IMR-90 (cell line): ENCODE results near the gene SLC12A6. TPM values are rescaled to one million over a fixed set of nuclear protein-coding genes. Genes with fewer than 3 reads are reported as not detected.

Experiments used
- ATAC-seq: fragments of 200-7000 bp; cut with Tn5 transposase; 2 replicates; pipeline ENCODE4 v1.9.1; 2020; ENCODE audit warnings: low read depth, mild to moderate bottlenecking, moderate library complexity
- BruUV-seq: library from RNA; stranded (reverse); fragments of 400-500 nt; replicated peaks from 2 replicates; lab custom pipeline; 2021; lab: Mats Ljungman, UMichigan
- CTCF ChIA-PET: fragments of 300-600 bp; formaldehyde crosslinking; extraction: SDS; loops from one replicate; lab custom pipeline; 2021; ENCODE audit warnings: antibody characterized with exemption; lab: Yijun Ruan, JAX
- POLR2A ChIA-PET: fragments of 300-600 bp; sonication (Branson Sonifier 250); formaldehyde crosslinking; loops from one replicate; lab custom pipeline; 2022; ENCODE audit warnings: antibody characterized with exemption; ENCODE audit not compliant: unreplicated experiment; lab: Charles Lee
- DNase-seq: peaks from one replicate; pipeline ENCODE4 v3.0.0; 2013
- H2AFZ ChIP-seq: replicated peaks from 2 replicates; pipeline ENCODE3; 2013; ENCODE audit warnings: low read length, mild to moderate bottlenecking; ENCODE audit not compliant: poor library complexity
- H2AK5ac ChIP-seq: 2 replicates; pipeline ENCODE4 v1.6.1; 2013; ENCODE audit warnings: low read depth, low read length, inconsistent platforms
- H2AK9ac ChIP-seq: replicated peaks from 2 replicates; pipeline ENCODE3; 2013; ENCODE audit warnings: mild to moderate bottlenecking, low read depth, low read length, moderate library complexity; ENCODE audit not compliant: poor library complexity
- H2BK120ac ChIP-seq: 2 replicates; pipeline ENCODE4 v1.6.1; 2013; ENCODE audit warnings: low read depth, low read length, inconsistent platforms
- H2BK15ac ChIP-seq: 3 replicates; pipeline ENCODE4 v1.6.1; 2013; ENCODE audit warnings: low read depth, low read length, inconsistent platforms
- H2BK20ac ChIP-seq: 2 replicates; pipeline ENCODE4 v1.6.1; 2013; ENCODE audit warnings: low read depth, mild to moderate bottlenecking, inconsistent platforms, low read length, moderate library complexity
- H2BK5ac ChIP-seq: 2 replicates; pipeline ENCODE4 v1.6.1; 2013; ENCODE audit warnings: mild to moderate bottlenecking, low read depth, low read length, inconsistent platforms; ENCODE audit not compliant: poor library complexity, severe bottlenecking
- H3K14ac ChIP-seq: replicated peaks from 2 replicates; pipeline ENCODE4 v1.6.1; 2013; ENCODE audit warnings: low read depth, low read length, inconsistent platforms
- H3K18ac ChIP-seq: 2 replicates; pipeline ENCODE4 v1.6.1; 2013; ENCODE audit warnings: low read depth, low read length, control low read depth
- H3K23ac ChIP-seq: 2 replicates; pipeline ENCODE4 v1.6.1; 2013; ENCODE audit warnings: low read depth, low read length, inconsistent platforms
- H3K27ac ChIP-seq: 2 replicates; pipeline ENCODE4 v1.5.1; 2013; ENCODE audit warnings: mild to moderate bottlenecking, control low read depth, low read length; ENCODE audit not compliant: insufficient read depth
- H3K27me3 ChIP-seq: 2 replicates; pipeline ENCODE4 v1.6.1; 2013; ENCODE audit warnings: low read length; ENCODE audit not compliant: control insufficient read depth, insufficient read depth
- H3K36me3 ChIP-seq: 2 replicates; pipeline ENCODE4 v1.6.1; 2013; ENCODE audit warnings: low read length, mixed read lengths; ENCODE audit not compliant: control insufficient read depth, insufficient read depth
- H3K4ac ChIP-seq: 2 replicates; pipeline ENCODE4 v1.6.1; 2013; ENCODE audit warnings: low read depth, low read length, inconsistent platforms
- H3K4me1 ChIP-seq: 2 replicates; pipeline ENCODE4 v1.6.1; 2013; ENCODE audit warnings: low read length, mixed read lengths; ENCODE audit not compliant: control insufficient read depth, insufficient read depth
- H3K4me2 ChIP-seq: 2 replicates; pipeline ENCODE4 v1.6.1; 2013; ENCODE audit warnings: low read depth, mild to moderate bottlenecking, control low read depth, low read length, moderate library complexity
- H3K4me3 ChIP-seq: 2 replicates; pipeline ENCODE4 v1.5.1; 2013; ENCODE audit warnings: low read depth, mild to moderate bottlenecking, control low read depth, low read length, moderate library complexity; ENCODE audit not compliant: insufficient read depth
- H3K56ac ChIP-seq: 2 replicates; pipeline ENCODE4 v1.6.1; 2013; ENCODE audit warnings: low read length, inconsistent platforms; ENCODE audit not compliant: insufficient read depth; ENCODE audit errors: extremely low read depth
- H3K79me1 ChIP-seq, 2 experiments: 2 replicates each; pipeline ENCODE4 v1.6.1; 2013; ENCODE audit warnings: low read length in 2 of 2, inconsistent platforms in 1 of 2, low read depth in 1 of 2
- H3K9ac ChIP-seq: 2 replicates; pipeline ENCODE4 v1.6.1; 2013; ENCODE audit warnings: low read depth, low read length, control low read depth
- H3K9me1 ChIP-seq: 2 replicates; pipeline ENCODE4 v1.6.1; 2013; ENCODE audit warnings: low read length, inconsistent platforms; ENCODE audit not compliant: insufficient read depth
- H3K9me3 ChIP-seq: 2 replicates; pipeline ENCODE4 v1.6.1; 2013; ENCODE audit warnings: low read length; ENCODE audit not compliant: control insufficient read depth, insufficient read depth
- H4K20me1 ChIP-seq: 2 replicates; pipeline ENCODE4 v1.6.1; 2013; ENCODE audit warnings: low read length, inconsistent platforms; ENCODE audit not compliant: insufficient read depth
- H4K5ac ChIP-seq: 2 replicates; pipeline ENCODE4 v1.6.1; 2013; ENCODE audit warnings: mild to moderate bottlenecking, low read depth, low read length, control low read depth
- H4K8ac ChIP-seq, 2 experiments: 2 replicates each; pipeline ENCODE4 v1.6.1; 2013; ENCODE audit warnings: low read depth in 2 of 2, low read length in 2 of 2, control low read depth in 1 of 2, inconsistent platforms in 1 of 2
- H4K91ac ChIP-seq: 2 replicates; pipeline ENCODE4 v1.6.1; 2013; ENCODE audit warnings: low read depth, low read length, inconsistent platforms; ENCODE audit not compliant: insufficient read depth
- CEBPB ChIP-seq: IDR thresholded peaks from 2 replicates; pipeline ENCODE4 v1.6.1; 2012; ENCODE audit warnings: low read depth, low read length, improper control_type of control experiment
- CHD1 ChIP-seq: IDR thresholded peaks from 2 replicates; pipeline ENCODE4 v1.6.1; 2012; ENCODE audit warnings: low read depth, low read length, improper control_type of control experiment
- NFE2L2 ChIP-seq: fragments of 150-350 bp; IDR thresholded peaks from 2 replicates; pipeline ENCODE4 v1.6.1; 2016; ENCODE audit warnings: low read depth, mild to moderate bottlenecking, low read length
- POLR2A ChIP-seq: IDR thresholded peaks from 2 replicates; pipeline ENCODE4 v1.6.1; 2012; ENCODE audit warnings: mild to moderate bottlenecking, low read depth, low read length
- RFX5 ChIP-seq: IDR thresholded peaks from 2 replicates; pipeline ENCODE4 v1.8.0; 2012; ENCODE audit warnings: low read depth, mild to moderate bottlenecking, low read length, moderate library complexity
- WGBS, 2 experiments: methylation state at CpG; one replicate each; pipeline versions ENCODE4 v1.1.5 to v1.1.7; 2013; ENCODE audit warnings: missing lambda C conversion rate in 2 of 2; ENCODE audit not compliant: insufficient read length in 1 of 2; ENCODE audit errors: extremely low coverage in 2 of 2; 5-methylcytosine and 5-hydroxymethylcytosine counted together
- dilution Hi-C: fragments of 300-500 bp; cut with HindIII; formaldehyde crosslinking; loops from one replicate; pipeline ENCODE4 v1.14.3; 2018; ENCODE audit warnings: low sequenced_read_pairs; ENCODE audit not compliant: unreplicated experiment
- in situ Hi-C: fragments of 300-500 bp; cut with MboI; formaldehyde crosslinking; loops from 3 replicates; pipeline ENCODE4 v1.14.3; 2019; ENCODE audit warnings: low sequenced_read_pairs, inconsistent platforms, mixed read lengths
- intact Hi-C: fragments of 100-400 bp; cut with micrococcal nuclease; formaldehyde crosslinking; loops from 2 replicates; pipeline ENCODE4 v1.10.0; 2022
- polyA plus RNA-seq, 3 experiments: library from polyadenylated mRNA; depleted of rRNA; stranded (reverse); fragments of >200 nt; gene quantifications; 2 replicates each; pipeline ENCODE4 v1.2.3, GENCODE V29; 2012; ENCODE audit warnings: low replicate concordance in 1 of 3
- total RNA-seq: library from RNA; depleted of rRNA; stranded (reverse); fragments of >200 nt; gene quantifications from 2 replicates; pipeline ENCODE4 v1.2.3, GENCODE V29; 2012
- TF ChIP-seq, protein P1 (sequence below): conservative IDR thresholded peaks from 2 replicates; pipeline ENCODE4 v1.5.1; 2012; ENCODE audit warnings: mild to moderate bottlenecking, low read depth, low read length, improper control_type of control experiment
- TF ChIP-seq, protein P2 (sequence below): fragments of 150-350 bp; IDR thresholded peaks from 2 replicates; pipeline ENCODE4 v1.6.1; 2017; ENCODE audit warnings: mild to moderate bottlenecking, antibody characterized with exemption, low read length, low read depth
- TF ChIP-seq, protein P3 (sequence below): fragments of 150-350 bp; IDR thresholded peaks from 2 replicates; pipeline ENCODE4 v1.6.1; 2016; ENCODE audit warnings: low read depth, mild to moderate bottlenecking, low read length, moderate library complexity, borderline replicate concordance

Gene SLC12A6
- total and polyA plus RNA-seq, 2 of the 4 experiments (the other 2 are of a cell fraction): 7.7 to 10.2 TPM

DNA sequence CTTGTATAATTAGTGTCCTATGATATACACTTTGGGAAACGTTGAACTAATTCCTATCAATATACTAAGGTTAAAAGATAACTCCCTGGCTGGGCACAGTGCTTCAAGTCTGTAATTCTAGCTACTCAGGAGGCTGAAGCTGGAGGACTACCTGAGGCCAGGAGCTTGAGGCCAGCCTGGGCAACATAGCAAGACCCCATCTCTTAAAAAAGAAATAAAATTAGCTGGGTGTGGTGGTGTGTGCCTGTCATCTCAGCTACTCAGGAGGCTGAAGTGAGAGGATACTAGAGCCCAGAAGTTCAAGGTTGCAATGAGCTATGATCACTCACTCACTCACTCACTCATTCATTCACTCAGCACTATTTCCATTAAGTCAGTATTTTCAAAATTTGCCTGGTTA is 55.2 kb downstream of the SLC12A6 start:
- no peaks in the 10 kb centered on the region for H4K20me1 ChIP-seq
- no peak overlapping the region for H3K14ac ChIP-seq
- no peak overlapping the region for H3K23ac ChIP-seq
- no TSS peak for BruUV-seq
- H3K36me3 ChIP-seq: no peaks in the 10 kb centered on the region
- no peaks in the 10 kb centered on the region for H3K27me3 ChIP-seq
- H3K4me1 ChIP-seq: no peaks in the 10 kb centered on the region
- no peak overlapping the region for H2BK5ac ChIP-seq
- no peak overlapping the region for H2AK9ac ChIP-seq
- H2AFZ ChIP-seq: no peak overlapping the region
- ATAC-seq (no peak), DNase-seq (no peak)
- no peak overlapping the region for H3K4ac ChIP-seq
- no peak overlapping the region for H4K5ac ChIP-seq
- H3K79me1 ChIP-seq: no peaks in the 10 kb centered on the region
- H3K9me1 ChIP-seq: no peaks in the 10 kb centered on the region
- H3K18ac ChIP-seq: no peak overlapping the region
- CTCF ChIA-PET: no interaction called here
- intact Hi-C loops: no loop called here
- in situ Hi-C loops: no loop called here
- no peak overlapping the region for H4K91ac ChIP-seq
- H3K27ac ChIP-seq: no peak overlapping the region
- no peaks in the 10 kb centered on the region for H3K9me3 ChIP-seq
- no peak overlapping the region for H3K4me3 ChIP-seq
- H3K9ac ChIP-seq: no peak overlapping the region
- H2BK20ac ChIP-seq: no peak overlapping the region
- no peak overlapping the region for H3K4me2 ChIP-seq
- POLR2A ChIA-PET: no interaction called here
- no peak overlapping the region for H4K8ac ChIP-seq
- no peak overlapping the region for H2AK5ac ChIP-seq
- dilution Hi-C loops: no loop called here
- H2BK15ac ChIP-seq: no peak overlapping the region
- H2BK120ac ChIP-seq: no peak overlapping the region
- no peak for TF ChIP-seq NFE2L2
- TF ChIP-seq, protein P1, sequence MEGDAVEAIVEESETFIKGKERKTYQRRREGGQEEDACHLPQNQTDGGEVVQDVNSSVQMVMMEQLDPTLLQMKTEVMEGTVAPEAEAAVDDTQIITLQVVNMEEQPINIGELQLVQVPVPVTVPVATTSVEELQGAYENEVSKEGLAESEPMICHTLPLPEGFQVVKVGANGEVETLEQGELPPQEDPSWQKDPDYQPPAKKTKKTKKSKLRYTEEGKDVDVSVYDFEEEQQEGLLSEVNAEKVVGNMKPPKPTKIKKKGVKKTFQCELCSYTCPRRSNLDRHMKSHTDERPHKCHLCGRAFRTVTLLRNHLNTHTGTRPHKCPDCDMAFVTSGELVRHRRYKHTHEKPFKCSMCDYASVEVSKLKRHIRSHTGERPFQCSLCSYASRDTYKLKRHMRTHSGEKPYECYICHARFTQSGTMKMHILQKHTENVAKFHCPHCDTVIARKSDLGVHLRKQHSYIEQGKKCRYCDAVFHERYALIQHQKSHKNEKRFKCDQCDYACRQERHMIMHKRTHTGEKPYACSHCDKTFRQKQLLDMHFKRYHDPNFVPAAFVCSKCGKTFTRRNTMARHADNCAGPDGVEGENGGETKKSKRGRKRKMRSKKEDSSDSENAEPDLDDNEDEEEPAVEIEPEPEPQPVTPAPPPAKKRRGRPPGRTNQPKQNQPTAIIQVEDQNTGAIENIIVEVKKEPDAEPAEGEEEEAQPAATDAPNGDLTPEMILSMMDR: no peak
- TF ChIP-seq, protein P2, sequence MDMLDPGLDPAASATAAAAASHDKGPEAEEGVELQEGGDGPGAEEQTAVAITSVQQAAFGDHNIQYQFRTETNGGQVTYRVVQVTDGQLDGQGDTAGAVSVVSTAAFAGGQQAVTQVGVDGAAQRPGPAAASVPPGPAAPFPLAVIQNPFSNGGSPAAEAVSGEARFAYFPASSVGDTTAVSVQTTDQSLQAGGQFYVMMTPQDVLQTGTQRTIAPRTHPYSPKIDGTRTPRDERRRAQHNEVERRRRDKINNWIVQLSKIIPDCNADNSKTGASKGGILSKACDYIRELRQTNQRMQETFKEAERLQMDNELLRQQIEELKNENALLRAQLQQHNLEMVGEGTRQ: no peak
- no peak for TF ChIP-seq POLR2A
- TF ChIP-seq, protein P3, sequence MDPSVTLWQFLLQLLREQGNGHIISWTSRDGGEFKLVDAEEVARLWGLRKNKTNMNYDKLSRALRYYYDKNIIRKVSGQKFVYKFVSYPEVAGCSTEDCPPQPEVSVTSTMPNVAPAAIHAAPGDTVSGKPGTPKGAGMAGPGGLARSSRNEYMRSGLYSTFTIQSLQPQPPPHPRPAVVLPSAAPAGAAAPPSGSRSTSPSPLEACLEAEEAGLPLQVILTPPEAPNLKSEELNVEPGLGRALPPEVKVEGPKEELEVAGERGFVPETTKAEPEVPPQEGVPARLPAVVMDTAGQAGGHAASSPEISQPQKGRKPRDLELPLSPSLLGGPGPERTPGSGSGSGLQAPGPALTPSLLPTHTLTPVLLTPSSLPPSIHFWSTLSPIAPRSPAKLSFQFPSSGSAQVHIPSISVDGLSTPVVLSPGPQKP: no peak
- no peak for TF ChIP-seq CEBPB
- no peak for TF ChIP-seq RFX5
- TF ChIP-seq CHD1: no peak
- H3K56ac ChIP-seq: no peak overlapping the region
- WGBS, 2 experiments: no CpG with 5 or more reads among the region's 1 CpG
